ENCODE data around the gene GJA8. TPM values are rescaled to one million over a fixed set of nuclear protein-coding genes. Genes with fewer than 3 reads are reported as not detected.
"Not testable (repeated sequence)": the region's sequence is repeated elsewhere in the genome, so short reads cannot be mapped to it uniquely, and the experiment has no call there.

The GJA8 gene
- not detected for total RNA-seq

DNA sequence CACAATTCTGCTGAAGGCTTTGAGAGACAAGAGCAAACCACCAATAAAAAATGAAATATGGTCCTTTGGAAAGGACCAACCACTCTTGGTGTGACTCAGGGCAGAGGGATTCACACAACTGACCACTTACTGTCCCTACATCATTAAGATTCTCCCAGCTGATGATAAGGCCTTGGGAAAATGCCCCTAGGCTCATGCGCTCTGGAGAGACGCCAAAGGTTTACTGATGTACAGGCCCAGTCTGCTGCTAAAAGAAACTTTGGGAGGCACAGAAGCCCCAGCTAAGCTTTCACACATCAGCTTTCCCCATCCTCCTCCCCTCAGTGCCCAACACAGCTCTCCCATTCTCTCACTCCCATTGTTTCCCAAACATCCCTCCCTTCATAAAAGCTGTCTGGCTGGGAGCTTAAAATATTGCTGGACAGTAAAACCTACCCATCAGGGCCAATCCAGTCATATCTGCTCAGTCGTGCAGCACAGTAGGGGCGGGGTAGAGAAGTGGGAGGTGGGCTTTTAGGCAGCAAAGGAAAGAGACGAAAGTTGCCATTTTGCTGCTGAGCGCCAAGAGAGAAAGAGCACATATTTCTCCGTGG, at the start of gene GJA8:
TSS of gene GJA8 (plus strand) at position 543 of the 593 bp plus-strand sequence. CDS start 5,161 bp downstream, outside the sequence.
- DNase-seq (ENCODE audit: low read depth in 2 of 3, low spot score in 2 of 3): no peak

DNA sequence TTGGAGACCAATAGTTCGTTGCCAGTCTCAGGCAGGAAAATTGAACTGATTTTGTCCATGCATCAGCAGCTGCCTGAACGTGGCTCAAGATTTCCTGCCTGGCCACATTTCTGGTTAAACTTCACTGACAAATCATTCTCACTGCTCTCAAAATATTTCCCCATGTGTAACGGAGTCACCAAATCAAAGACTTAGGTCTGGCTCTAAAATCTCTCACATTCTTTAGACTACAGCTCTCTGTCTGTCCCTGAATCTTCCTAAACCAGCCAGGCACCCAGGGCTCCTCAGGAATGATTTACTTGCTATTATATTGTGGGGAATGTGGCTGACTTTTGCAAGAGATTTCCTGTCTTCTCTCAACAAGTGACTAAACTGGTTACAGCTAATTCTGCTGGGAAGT, 49.2 kb upstream of the GJA8 start:
- DNase-seq (ENCODE audit: low read depth in 2 of 3, low spot score in 2 of 3): no peak

DNA sequence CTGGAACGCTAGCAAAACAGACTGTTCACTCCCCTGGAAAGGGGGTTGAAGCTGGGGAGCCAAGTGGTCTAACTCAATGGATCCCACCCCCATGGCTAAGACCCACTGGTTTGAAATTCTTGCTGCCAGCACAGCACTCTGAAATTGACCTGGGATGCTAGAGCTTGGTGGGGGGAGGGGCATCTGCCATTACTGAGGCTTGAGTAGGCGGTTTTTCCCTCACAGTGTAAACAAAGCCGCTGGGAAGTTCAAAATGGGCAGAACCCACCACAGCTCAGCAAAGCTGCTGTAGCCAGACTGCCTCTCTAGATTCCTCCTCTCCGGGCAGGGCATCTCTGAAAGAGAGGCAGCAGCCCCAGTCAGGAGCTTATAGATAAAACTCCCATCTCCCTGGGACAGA, 47.6 kb upstream of the GJA8 start:
- DNase-seq (ENCODE audit: low read depth in 2 of 3, low spot score in 2 of 3): not testable (repeated sequence)

DNA sequence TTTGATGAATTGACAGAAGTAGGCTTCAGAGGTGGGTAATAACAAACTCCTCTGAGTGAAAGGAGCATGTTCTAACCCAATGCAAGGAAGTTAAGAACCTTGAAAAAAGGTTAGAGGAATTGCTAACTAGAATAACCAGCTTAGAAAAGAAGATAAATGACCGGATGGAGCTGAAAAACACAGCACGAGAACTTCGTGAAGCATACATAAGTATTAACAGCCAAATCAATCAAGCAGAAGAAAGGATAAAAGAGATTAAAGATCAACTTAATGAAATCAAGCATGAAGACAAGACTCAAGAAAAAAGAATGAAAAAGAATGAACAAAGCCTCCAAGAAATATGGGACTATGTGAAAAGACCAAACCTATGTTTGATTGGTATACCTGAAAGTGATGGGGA, 46.6 kb upstream of the GJA8 start:
- not testable (repeated sequence) for DNase-seq (ENCODE audit: low read depth in 2 of 3, low spot score in 2 of 3)

DNA sequence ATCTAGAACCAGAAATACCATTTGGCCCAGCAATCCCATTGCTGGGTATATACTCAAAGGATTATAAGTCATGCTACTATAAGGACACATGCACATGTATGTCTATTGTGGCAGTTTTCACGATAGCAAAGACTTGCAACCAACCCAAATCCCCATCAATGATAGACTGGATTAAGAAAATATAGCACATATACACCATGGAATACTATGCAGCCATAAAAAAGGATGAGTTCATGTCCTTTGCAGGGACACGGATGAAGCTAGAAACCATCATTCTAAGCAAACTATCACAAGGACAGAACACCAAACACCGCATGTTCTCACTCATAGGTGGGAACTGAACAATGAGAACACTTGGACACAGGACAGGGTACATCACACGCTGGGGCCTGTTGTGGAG, 35.4 kb upstream of the GJA8 start:
- DNase-seq (ENCODE audit: low read depth in 2 of 3, low spot score in 2 of 3): not testable (repeated sequence)

DNA sequence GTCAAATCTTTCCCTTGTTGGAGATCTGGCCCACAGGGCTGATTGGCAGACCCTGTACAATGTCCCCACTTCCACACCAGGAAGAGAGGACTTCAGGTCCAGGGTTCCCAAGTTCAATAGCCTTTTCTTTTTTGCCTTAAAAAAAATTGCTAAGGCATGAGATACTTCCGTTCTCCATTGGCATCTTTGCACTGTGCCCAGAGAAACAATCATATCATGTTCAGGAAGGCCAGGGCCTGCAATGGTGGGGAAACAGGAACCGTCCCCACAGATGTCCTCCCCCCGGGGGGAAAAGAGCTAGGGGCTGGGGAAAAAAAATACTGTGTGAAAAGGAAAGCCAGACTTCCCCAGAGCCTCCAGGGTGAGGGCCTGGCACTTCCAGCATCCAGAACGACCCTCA, 24.6 kb upstream of the GJA8 start:
- DNase-seq (ENCODE audit: low read depth in 2 of 3, low spot score in 2 of 3): no peak

DNA sequence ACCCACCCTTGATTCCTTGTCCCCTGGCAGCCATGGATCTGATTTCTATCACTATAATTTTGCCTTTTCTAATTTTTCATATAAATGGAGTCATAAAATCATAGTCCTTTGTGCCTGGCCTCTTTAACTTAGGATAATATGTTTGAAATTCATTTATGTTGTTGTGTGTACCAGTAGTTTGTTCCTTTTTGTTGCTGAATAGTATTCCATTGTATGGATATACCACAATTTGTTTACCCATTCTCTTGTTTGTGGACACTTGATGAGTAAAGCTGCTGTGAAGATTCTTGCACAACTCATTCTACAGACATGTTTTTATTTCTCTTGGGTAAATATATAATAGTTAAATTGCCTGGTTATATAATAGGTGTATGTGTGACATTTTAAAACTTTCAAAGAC, 22.7 kb upstream of the GJA8 start:
- no peak for DNase-seq (ENCODE audit: low read depth in 2 of 3, low spot score in 2 of 3)

DNA sequence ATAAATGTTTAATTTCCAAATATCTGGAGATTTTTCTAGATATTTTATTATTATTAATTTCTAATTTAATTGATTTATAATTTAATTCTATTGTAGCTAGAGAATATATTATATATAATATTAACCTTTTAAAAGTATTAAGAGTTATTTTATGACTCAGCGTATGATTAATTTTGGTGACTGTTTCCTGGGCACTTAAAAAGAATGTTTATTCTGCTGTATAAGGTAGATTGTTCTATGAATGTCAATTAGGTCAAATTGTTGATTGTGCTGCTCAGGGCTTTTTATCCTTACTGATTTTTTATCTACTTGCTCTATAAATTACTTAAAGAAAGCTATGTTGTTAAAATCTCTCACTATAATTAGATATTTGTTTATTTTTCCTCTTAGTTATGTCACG, 20.1 kb upstream of the GJA8 start:
- DNase-seq (ENCODE audit: low read depth in 2 of 3, low spot score in 2 of 3): no peak

DNA sequence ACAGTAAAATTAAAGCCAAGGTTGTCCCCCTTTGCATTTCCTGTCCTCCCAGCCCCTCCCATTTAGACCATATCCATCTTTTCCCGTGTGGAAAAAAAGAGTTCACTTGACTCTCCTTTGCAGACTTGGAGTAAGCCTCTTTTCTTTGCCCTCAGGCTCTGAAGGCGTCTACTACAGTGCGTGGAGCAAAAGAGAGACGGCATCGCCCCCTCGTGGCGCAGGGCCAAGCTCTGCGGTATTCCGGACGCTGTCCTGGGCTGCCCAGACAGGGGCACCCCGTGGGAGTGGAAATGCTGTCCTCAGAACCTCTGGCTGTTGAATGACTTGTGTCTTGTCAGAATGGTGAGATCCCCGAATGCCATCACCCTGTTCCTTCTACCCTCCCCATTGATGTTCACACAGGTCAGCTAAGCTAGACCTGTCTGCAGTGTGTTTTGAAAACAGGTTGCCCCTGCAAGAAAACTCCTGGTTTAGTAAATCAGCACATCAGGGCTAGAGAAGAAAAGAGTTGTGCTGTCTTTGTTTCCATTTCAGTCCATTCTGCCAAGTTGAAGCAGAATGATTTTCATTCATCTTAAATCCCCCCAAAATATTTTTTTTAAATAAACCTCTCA, 12.3 kb upstream of the GJA8 start:
- DNase-seq (ENCODE audit: low read depth in 2 of 3, low spot score in 2 of 3): peak; percentile 11 to 71 (median 62)

DNA sequence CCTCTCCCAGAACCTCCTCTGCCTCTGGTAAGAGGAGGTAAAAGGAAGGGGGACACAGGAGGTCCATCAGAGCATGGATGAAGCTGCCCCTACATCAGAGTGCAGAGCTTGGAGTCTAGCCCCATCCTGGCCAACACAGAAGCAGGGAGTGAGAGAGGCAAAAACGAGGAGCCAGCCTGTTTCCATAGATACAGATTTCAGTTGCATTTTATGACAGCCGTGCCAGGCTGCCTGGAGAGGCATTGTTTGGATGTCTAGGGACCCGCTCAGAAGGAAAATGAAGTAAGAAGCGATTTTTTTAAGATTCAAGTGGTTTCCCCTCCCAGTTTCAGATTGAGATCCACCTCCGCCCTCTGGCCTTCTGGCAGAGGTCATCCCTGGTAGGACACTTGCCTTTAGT, 11.5 kb upstream of the GJA8 start:
- DNase-seq (ENCODE audit: low read depth in 2 of 3, low spot score in 2 of 3): no peak

DNA sequence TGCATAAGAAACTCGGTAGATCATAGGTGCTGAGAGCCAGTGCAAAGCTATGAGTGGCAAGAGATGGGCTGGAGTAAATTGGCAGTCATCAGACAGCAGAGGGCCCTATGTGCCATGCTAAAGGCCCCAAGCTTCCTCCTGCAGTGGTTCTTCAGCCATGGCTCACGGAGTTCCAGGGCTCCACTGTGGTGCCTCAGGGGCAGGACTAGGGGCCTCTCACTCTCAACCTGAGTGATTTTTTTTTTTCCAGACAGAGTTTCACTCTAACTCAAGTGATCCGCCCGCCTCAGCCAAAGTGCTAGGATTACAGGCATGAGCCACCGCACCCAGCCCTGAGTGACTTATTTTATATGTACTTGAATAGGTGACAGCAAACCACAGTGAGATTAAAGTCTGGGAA, 10.4 kb upstream of the GJA8 start:
- DNase-seq (ENCODE audit: low read depth in 2 of 3, low spot score in 2 of 3): peak in 2 of 3 donors; percentile 33 to 55

DNA sequence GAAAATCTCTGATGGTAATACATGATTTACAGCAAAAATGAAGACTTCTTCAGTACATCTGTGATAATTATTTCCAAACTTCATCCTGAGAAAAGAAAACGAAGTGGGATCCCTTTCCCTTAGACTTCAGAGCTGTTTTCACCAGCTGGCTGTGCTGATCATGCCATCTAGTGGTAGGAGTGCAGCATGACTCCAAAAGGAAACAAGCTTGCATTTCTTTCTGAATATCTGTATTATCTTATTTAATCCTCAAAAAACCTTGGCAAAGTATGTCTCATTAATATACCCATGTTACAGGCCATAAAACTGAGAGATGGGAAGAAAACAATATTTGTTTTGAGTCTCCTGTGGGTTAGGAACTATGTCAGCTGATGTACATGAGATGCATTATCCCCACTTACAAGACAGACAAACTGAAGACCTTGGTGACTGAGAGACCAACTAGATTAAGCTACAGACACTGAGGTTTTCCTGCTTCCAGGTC, 9.8 kb upstream of the GJA8 start:
- peak; percentile 11 to 65 (median 26) for DNase-seq (ENCODE audit: low read depth in 2 of 3, low spot score in 2 of 3)

DNA sequence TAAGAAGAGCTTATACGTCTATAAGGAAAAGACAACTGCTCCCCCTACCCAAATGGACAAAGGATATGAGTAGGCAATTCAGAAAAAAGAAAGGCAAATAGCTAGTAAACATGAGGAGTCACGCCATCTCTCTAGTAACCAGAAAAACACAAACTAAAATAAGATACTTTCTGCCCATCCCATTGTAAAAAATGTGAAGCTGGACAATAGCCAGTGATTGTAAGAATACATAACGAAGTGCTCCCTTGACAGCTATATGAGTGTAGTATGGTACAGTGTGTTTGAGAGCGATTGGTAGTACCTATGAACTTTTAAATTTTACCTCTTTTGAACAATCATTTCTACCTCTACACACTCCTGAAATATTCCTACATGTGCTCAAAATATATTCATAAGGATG, 7.5 kb upstream of the GJA8 start:
- no peak for DNase-seq (ENCODE audit: low read depth in 2 of 3, low spot score in 2 of 3)

DNA sequence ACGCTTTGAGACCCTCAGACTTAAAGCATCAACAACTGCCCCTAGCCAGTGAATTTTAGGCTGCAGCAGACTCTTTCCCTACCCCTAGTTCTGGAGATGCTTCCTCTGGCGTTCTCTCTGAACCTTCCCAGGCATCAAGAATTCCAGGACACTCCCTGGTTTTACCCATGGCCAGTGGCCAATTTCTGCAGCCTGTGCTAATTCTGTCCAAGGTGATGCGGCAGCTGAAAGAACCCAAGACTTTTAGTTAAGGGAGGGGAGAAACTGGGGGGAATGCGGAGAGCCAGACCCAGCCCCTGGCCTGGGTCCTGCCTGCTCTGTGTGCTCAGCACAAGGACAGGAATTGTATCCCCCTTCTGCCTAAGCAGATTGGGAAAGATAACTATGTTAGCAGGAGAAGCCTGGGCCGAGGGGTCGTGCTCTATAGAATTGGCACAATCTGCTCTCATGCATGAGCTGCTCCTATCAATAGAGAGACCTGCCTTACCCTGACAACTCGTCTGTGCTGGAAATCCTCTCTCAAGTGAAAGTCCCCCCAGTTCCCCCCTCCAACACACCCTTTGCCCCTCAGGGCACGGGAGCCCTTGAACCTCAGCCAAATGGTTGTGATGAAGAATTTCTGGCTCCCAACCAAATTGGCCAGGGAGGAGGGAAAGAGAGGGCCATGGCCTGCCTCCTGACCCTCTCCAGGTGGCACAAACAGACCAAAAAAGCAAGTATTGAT, 5.4 kb upstream of the GJA8 start:
- no peak for DNase-seq (ENCODE audit: low read depth in 2 of 3, low spot score in 2 of 3)

DNA sequence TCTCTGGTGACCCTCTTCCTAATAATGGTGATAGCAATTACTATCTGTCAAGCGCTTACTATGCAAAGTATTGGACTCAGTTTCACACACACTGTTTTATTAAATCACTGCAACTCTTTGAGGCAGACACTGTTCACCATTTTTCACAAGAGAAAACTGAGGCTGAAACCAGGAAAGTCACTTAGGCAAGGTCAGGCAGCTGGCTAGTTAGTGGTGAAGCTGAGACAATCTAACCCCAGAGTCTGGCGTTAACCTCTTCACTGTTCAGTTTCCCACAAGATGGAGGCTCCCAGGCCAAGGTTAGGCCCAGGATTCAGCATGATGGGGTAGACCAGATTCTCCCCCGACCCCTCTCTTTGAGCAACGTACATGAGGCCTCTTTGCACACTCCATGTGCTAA, 4.8 kb upstream of the GJA8 start:
- DNase-seq (ENCODE audit: low read depth in 2 of 3, low spot score in 2 of 3): no peak

DNA sequence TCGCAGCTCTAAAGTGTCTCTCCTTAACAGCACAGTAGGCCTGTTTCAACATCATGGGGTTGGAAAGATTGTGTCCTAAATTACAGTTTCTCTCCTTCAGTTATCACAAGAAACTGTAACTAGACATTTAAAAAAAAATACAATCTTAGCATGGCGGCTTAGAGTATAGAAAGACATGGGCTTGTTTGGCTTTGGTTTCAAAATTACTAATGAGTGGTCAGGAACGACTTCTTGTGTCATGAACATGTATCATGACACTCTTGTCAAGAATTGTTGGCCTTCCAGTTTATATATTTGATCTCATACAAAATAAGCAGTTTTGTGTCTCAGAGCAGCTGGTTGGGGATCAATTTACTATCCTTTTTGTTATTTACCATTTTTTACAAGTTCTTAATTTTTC, 2.1 kb downstream of the GJA8 start:
- no peak for DNase-seq (ENCODE audit: low read depth in 2 of 3, low spot score in 2 of 3)

DNA sequence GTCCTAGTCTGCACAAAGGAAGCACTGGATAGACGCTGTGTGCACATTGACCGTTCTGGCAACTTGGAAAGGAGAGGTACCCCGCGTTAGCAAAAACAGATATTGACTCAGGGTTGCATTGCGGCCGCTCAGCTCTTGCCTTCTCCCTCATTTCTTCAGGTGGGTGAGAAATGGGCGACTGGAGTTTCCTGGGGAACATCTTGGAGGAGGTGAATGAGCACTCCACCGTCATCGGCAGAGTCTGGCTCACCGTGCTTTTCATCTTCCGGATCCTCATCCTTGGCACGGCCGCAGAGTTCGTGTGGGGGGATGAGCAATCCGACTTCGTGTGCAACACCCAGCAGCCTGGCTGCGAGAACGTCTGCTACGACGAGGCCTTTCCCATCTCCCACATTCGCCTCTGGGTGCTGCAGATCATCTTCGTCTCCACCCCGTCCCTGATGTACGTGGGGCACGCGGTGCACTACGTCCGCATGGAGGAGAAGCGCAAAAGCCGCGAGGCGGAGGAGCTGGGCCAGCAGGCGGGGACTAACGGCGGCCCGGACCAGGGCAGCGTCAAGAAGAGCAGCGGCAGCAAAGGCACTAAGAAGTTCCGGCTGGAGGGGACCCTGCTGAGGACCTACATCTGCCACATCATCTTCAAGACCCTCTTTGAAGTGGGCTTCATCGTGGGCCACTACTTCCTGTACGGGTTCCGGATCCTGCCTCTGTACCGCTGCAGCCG, 5.4 kb downstream of the GJA8 start:
- DNase-seq (ENCODE audit: low read depth in 2 of 3, low spot score in 2 of 3): no peak

DNA sequence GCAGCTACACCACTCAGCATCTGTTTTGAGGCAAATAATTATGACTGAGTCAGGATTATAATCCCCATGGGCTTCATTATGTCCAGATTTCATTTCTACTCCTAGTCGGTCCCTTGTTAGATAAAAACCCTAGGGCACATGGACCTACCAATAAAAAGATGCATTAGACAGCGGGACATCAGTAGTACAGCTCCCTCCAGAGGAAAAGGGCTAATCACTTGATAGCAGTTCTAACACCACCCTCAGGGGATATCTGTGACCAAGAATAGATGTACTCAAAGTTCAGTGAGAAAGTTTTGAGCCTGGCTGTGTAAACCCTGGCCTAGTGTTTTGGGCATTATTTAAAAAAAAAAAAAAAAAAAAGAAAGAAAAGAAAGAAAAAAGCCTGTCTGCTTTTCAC, 10.0 kb downstream of the GJA8 start:
- DNase-seq (ENCODE audit: low read depth in 2 of 3, low spot score in 2 of 3): no peak

DNA sequence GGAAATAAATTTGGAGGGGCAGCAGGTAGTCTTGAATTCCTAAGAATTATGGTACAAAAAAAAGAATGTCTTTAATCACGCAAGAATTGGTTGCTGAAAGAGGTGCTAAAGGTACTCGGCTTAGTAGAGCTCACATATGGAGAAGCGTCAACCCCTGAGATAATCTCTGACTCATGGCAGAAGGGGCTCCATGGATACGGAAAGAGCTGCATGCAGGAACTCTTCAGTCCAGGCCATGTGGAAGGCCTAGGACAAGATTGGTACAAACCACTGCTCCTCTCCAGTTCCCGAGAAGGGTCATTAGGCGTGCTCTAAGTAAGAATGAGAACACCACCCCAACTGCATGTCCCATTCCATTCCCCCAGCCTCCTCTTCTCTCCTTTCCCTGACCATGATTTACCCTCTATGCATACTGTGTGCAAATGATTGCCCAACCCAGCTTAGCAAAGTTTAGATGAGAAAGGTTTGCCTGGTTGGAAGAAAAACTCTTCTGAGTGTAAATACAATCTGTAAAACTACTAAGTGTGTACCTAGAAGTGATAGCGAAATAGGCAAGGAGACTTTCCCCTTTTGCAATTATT, 10.9 kb downstream of the GJA8 start:
- no peak for DNase-seq (ENCODE audit: low read depth in 2 of 3, low spot score in 2 of 3)

DNA sequence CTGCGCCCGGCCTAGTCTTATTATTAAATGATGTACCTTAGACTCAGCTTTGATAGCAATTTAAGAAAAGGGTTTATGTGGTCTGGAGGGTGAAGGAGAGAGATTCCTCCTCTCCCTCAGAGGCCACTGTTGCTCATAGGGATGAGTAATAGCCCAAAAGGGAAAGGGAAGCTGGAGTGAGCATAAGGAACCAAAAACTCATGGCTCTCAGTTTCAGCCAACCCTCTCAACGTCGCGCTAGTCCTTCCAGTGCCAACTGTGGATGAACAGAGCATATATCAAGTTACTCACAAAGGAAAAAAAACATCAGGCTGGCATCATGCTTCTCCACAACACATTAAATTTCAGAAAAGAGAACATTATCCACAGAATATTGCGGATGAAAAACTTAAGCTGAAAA, 17.3 kb downstream of the GJA8 start:
- no peak for DNase-seq (ENCODE audit: low read depth in 2 of 3, low spot score in 2 of 3)

DNA sequence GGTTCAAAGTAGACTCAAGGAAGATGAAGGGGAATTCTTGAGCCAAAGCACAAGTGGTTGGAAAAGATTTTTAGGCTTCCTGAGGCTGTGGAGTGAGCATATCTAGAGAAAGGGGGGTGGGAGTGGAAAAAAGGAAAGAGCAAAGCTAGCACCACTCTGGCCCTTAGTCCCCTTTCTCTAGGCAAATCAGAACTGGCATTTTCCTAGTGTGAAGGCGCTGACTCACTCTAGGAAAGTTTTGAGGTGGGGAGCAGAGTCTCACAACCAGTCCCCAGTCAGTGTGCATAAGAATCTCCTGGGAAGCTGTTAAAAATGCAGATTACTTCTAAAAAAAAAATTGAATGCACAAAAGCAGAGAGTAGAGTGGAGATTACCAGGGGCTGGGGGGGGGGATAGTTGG, 22.2 kb downstream of the GJA8 start:
- DNase-seq (ENCODE audit: low read depth in 2 of 3, low spot score in 2 of 3): no peak
